HG03439 (cell line): ENCODE results near the gene EIF5A.

Source experiments
- ATAC-seq: cut with Tn5 transposase; IDR thresholded peaks from one replicate; pipeline ENCODE4 v1.9.1; 2021; ENCODE audit warnings: mild to moderate bottlenecking, moderate library complexity; ENCODE audit not compliant: unreplicated experiment

EIF5A gene

DNA sequence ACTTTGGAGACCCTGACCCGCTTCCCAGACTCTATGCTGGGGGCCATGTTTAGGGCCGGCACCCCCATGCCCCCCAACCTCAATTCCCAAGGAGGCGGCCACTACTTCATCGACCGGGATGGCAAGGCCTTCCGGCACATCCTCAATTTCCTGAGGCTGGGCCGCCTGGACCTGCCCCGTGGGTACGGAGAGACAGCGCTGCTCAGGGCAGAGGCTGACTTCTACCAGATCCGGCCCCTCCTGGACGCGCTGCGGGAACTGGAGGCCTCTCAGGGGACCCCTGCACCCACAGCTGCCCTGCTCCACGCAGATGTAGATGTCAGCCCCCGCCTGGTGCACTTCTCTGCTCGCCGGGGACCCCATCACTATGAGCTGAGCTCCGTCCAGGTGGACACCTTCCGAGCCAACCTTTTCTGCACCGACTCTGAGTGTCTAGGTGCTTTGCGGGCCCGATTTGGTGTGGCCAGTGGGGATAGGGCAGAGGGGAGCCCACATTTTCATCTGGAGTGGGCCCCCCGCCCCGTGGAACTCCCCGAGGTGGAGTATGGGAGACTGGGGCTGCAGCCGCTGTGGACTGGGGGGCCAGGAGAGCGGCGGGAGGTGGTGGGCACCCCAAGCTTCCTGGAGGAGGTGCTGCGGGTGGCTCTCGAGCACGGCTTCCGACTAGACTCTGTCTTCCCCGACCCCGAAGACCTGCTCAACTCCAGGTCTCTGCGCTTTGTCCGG, 45.6 kb downstream of the EIF5A start:
- ATAC-seq: no peak

DNA sequence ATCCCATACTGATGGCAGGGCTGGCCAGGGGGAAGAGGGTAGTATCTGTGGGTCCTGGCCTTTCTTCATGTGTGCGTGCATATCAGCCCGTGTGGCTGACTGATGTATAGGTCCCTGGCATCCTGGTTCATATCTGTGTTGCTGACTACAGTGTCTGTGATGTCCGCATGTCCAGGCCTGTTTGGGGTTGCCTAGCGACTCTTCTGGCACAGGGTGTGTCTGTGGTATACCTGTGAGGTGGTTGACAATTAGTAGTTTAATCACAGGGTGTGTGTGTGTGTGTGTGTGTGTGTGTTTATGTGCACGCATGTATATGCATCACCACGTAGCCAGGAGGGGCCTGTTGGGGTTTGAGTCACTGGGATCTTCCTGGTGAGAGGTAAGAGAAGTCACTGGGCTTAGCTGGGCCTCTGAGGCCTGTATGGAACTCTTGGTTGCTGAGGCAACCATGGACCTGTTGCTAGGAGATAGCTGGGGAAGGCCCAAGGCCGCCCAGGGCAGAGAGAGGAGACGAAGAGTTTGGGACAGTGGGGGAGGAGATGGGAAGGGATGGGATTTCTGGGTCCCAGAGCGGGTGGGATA, 46.9 kb downstream of the EIF5A start:
- no peak for ATAC-seq

GRCh38 chr17:7355053-7355452, 47.6 kb downstream of the EIF5A start, which contains the start of gene TMEM95:
Gene TMEM95 (plus strand): TSS chr17:7355156. CDS start chr17:7355205, 49 bp downstream.
- ATAC-seq: no peak

GRCh38 chr17:7355573-7355972, 48.1 kb downstream of the EIF5A start:
- ATAC-seq: no peak

- ATAC-seq: no peak
Measured at GRCh38 chr17:7356072-7356549, 48.7 kb downstream of the EIF5A start.

DNA sequence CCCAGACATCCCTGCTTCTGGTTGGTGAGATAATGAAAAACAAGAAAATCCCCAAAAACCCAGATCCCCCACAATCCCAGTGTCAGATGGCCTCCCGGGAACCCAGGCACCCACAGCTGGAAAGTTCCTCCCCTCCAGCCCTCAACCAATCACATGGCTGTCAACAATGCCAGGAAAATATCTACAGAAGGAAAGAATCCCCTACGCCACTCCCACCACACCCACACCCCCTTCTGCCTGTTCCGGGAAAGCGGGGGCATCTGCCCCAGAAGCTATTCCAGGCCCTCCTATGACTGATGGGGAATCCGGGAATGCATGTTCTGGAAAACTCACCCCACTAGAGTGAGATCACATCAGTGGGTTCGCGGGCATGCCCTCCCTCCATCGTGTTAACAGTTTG, 49.3 kb downstream of the EIF5A start:
- no peak for ATAC-seq

DNA sequence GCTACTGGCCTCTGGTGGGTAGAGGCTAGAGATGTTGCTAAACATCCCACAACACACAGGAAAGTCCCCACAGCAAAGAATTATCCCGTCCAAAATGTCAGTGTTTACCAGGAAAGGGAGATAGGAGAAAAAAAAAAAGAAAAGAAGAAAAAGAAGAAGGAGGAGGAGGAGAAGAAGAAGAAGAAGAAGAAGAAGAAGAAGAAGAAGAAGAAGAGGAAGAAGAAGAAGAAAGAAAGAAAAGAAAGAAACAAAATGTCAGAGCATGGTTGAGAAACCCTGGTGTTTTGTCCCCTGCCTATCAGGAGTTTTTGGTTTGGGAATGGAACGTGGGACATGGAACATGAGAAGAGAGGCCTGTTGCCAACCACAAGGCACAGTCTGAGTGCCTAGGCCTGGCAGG, 50.0 kb downstream of the EIF5A start:
- no peak for ATAC-seq

DNA sequence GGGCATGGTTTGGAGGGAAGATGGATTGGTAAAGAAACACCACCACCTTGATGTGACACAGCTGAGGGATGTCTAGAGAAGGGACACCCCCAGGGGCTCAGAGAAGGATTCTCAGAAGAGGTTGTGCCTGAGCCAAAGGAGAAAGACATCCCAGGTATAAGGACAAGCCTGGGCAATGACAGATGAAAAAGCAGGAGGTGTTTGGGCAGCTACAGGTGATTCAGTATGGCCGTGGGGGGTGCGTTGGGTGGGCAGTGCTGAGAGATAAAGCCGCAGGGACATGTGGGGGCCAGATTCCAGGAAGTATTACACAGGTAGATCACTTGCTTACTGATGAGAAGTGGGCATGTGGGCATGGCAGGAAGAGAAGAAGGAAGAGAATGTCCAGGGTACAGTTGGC, 54.5 kb downstream of the EIF5A start:
- no peak for ATAC-seq
